HFF-Myc (cell line): ENCODE data around the gene LRPAP1.

ENCODE experiments used
- DNase-seq: peaks from one replicate; pipeline ENCODE4 v3.0.0-alpha.2; 2011; ENCODE audit warnings: low read depth; ENCODE audit errors: extremely low read depth
- H3K4me3 ChIP-seq: replicated peaks from 2 replicates; pipeline ENCODE4 v1.5.1; 2011; ENCODE audit warnings: low read depth, mild to moderate bottlenecking, control low read depth, low read length
- CTCF ChIP-seq: IDR thresholded peaks from 2 replicates; pipeline ENCODE4 v1.5.1; 2012; ENCODE audit warnings: mild to moderate bottlenecking, low read depth, low read length, control low read depth; ENCODE audit errors: missing control alignments

LRPAP1 gene

GRCh38 chr4:3498407-3498806, 33.8 kb downstream of the LRPAP1 start:
- no peak for DNase-seq
- no peak overlapping the region for H3K4me3 ChIP-seq
- no peak for TF ChIP-seq CTCF

DNA sequence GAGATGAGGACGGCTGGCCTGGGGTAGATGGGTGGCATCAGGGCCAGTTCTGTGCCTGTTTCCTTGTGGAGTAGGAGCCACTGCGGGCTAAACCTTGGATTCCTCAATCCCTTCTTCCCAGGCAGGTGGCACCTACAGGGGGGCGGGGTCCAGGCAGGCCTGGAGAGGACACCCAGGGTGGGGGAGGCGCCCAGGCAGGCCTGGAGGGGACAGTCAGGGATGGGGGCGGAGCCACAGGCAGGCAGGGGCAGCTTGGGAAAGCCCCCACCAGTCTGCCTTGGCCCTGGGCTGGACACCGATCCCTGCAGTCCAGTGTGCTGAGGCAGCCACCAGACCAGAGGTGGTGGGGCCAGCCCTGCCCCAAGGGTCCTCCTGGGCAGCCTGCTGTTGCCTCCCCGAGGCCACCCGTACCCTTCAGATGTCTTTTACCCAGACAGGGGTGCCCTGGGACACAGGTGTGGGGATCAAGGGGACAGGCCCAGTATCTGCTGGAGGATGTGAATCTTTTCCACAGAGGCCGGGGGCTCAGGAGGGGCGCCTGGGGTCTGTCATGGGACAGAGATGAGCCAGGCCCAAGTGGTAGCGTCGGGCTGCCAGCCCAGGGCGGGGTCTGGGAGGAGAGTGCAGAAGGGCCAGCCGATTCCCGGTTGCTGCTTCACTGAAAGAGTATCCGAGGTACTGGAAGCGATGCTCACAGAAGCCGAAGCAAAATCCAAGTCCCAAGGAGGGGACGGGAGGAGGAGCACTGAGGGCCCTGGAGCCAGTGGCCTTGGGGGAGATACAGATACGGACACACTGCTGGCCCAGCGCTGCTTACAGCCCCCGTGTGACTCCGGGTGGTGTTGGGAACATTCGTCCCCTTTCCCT, 34.5 kb downstream of the LRPAP1 start:
- DNase-seq, result no peak

DNA sequence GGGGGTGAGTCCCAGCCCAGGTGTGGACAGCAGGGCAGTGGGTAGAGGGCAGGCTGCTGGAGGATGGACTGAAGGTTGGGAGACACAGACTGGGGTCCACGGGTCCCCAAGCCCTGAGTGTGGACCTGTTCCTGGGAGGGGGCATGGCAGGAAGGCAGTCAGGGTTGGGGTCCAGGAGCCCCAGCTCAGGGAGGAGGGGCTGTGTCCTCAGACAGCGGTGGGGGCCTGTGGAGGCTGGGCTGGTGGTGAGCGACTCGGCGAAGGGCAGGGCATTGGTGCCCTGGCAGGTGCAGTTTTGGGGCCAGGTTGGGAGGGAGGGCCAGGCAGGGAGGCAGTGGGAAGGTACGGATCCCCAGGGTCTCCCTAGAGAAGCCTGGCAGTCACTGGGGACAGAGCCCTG, 35.1 kb downstream of the LRPAP1 start:
- DNase-seq, result no peak
- TF ChIP-seq CTCF, result no peak

More for the DNA sequence above, 34.5 kb downstream of the LRPAP1 start:
- H3K4me3 ChIP-seq, result no peak overlapping the region
- TF ChIP-seq CTCF, result no peak

GRCh38 chr4:3496021-3496420, 36.2 kb downstream of the LRPAP1 start:
- no peak for TF ChIP-seq CTCF
- no peak overlapping the region for H3K4me3 ChIP-seq
- no peak for DNase-seq

More for the DNA sequence above, 35.1 kb downstream of the LRPAP1 start:
- H3K4me3 ChIP-seq, result no peak overlapping the region

GRCh38 chr4:3495204-3495975, 36.8 kb downstream of the LRPAP1 start:
- H3K4me3 ChIP-seq, result no peak overlapping the region
- DNase-seq, result no peak
- no peak for TF ChIP-seq CTCF

DNA sequence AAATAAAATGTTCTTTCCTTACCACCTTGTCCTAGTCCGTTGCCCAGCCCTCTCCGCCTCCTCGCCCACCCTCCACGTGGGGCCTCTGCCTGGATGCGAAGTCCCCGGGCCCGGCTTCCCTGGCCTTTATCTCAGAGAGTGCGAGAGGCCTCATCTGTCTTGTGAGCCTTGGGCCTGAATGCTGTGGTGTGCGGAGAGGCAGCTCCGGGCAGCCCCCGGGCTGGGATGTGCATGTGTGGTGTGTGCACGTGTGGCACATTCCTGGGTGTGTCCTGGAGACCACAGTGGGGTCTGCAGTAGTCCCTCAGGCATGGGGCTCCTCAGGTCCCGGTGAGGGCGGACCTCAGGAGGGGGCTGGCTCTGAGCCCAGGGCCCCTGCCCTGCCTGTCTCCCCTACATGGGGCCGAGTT, 37.8 kb downstream of the LRPAP1 start:
- no peak for DNase-seq
- TF ChIP-seq CTCF, result no peak
- H3K4me3 ChIP-seq, result no peak overlapping the region
